NOMO-1 treated with dmso at 0.1 percent for 144 hours (cell line): ENCODE measurements around the gene SENP6.
A peak's percentile ranks its signal among the peaks of the same experiment; 100 is the strongest.
"Not testable (repeated sequence)": the region's sequence is repeated elsewhere in the genome, so short reads cannot be mapped to it uniquely, and the experiment has no call there.

Experiments
- DNase-seq: peaks from one replicate; lab custom pipeline; 2025; ENCODE audit not compliant: unreplicated experiment; lab: John Stamatoyannopoulos, UW

The SENP6 gene

DNA sequence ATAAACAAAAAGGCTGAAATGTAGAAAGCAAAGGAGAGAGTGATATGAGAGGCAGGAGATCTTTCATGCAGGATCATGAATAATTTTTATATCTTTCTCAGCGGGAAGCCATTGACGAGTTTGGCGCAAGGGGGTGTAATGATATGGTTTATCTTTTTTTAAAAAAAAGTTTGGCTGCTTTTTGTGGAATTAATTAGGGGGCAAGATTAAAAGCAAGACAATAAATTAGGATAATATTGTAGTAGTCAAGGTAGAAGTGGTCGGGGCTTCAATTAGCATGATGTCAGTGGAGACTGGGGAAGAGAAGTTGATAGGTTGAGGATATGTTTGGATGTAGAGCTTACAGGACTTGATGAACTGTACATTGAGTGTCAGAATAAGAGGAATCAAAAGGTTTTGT lies 4.0 kb downstream of the SENP6 start:
- no peak for DNase-seq

DNA sequence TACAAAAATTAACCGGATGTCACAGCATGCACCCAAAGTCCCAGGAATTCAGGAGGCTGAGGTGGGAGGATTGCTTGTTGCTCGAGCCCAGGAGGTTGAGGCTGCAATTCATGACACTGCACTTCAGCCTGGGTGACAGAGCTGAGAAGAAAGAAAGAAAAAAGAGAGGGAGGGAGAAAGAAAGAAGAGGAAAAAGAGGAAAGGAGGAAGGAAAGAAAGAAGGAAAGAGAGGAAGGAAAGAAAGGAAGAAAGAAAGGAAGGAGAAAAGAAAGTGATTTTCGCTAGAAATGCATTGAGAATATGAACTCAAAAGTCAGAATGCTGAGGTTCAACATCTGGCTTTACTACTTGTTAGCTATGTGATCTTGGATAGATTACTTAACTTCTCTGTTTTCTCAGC lies 6.6 kb downstream of the SENP6 start:
- no peak for DNase-seq

DNA sequence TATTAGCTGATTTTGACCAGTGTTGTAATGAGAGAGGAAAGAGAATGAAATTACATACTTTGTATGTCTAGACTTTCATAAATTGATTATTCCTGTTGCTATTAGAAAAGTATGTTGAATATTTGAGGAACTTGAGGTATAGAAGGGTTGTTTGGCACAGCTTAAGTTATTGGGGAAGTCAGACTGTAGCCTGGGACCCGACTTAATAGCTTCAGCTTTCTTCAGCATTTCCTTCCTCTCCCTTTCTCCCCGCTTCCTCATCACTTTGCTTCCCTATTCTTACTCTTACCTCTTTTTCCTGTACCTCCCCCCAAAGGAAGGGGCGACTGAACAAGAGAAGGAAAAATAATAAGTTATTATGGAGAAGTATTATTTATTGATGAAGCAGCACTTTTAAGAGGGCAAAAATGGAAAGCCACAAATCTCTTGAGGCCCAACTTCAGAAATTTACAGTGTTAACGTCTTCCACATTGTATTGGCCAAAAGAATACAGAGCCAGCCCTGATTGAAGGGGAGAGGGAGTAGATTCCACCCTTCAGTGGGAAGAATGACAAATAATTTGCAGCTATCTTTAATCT lies 7.4 kb downstream of the SENP6 start:
- DNase-seq = peak; percentile 85

DNA sequence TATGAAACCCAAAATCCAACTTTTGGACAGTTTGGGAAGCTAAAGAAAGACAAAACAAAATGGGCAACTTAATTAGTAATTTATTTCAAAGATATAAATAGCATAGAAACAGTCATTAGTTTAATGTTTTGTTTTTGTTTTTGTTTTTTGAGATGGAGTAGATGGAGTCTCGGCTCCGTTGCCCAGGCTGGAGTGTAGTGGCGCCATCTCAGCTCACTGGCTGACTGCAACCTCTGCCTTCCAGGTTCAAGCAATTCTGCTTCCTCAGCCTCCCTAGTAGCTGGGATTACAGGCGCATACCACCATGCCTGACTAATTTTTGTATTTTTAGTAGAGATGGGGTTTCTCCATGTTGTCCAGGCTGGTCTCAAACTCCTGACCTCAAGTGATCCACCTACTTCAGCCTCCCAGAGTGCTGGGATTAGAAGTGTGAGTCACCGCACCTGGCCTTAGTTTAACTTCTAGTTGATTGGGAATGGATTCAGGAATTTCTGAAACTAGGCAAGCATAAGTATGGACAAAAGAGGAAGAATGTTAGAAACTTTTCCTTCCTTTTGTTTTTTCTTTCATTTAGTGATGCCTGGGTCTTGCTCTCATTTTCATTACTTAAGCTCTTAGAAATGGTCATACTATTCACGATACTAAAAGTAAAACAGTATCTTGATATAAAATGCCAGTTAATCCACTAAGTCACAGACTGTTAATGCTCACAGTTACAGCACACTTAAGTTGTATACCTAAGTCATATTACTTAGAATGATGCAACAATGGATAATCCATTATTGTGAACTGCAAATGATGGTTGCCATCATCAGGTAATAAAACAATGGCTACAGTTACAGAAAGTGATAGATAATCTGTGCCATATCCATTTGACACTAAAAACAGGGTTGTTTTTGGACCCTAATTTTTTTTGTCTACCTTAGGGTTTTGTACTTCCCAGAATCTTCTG lies 8.2 kb downstream of the SENP6 start:
- no peak for DNase-seq

DNA sequence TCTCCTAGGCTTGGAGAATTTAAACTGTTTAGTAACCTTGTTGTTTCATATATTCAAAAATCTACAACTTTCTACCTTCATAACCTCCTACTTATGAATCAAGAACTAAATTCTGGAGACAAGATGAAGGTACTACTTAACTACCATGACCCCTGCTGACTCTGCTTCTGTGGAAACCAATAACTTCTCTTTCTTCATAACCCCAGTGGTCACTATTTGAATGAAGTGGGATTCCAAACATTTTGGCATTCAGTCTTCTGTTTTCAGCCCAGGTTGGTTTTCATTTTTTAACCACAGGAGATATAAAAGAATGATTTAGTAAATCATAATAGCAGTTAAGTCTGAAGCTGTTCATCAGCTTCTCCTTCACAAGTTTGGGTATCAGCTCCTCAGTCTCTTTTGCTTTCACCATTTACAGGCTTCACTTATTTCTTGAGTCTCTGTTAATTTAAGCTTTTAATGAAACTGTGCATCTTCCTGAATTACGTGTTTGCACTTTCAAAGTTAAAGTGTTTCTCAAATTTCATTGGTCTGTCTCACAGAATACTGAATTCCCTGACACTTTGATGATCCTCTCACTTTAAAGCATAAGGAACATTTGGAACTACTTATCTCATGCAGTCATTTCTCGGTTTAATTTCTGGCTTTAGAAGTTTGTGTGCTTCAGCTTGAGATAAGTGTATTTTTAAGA lies 9.5 kb downstream of the SENP6 start:
- no peak for DNase-seq

DNA sequence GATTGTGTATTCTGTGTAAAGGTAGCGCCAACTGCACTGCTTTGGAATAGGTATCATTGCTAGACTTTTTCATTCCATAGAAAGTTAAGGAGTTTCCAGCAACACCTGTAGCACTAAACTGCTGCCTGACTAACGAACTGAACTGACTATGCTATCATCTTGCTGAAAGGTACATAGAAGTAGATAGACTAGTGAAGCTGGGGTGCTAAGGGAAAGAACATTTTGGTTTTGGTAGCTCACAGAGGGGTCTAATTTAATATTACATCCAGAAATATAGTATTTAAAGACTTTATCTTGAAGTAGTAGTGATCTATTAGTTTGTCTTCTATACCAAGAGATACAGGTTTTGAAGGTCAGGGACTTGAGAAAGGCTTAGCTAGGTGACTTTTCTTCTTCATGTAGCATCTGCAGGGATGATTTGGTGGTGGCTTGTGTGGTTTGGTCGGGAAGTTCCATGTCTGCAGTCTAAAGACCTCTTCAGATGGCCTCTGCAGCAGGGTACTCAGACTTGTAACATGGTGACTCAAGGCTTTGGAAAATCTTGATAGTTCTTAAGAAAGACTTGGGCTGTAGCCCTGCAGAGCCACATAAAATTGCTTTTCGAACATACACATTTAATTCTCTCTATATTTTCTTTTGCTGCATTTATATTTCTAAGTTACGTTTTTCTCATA lies 10.2 kb downstream of the SENP6 start:
- no peak for DNase-seq

DNA sequence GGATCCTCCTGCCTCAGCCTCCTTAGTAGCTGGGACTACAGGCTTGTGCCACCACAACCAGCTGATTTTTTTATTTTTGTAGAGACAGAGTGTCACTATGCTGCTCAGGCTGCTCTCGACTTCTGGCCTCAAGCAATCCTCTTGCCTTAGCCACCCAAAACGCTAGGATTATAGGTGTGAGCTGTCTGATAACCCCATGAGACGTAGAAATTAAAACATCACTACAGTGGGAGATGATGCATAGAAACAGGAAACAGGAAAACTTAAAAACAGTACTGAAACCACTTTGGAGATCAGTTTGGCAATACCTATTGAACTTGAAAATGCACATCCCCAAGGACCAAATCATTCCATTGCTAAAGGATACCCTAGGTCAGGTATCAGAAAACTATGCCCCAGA lies 10.8 kb downstream of the SENP6 start:
- no peak for DNase-seq

DNA sequence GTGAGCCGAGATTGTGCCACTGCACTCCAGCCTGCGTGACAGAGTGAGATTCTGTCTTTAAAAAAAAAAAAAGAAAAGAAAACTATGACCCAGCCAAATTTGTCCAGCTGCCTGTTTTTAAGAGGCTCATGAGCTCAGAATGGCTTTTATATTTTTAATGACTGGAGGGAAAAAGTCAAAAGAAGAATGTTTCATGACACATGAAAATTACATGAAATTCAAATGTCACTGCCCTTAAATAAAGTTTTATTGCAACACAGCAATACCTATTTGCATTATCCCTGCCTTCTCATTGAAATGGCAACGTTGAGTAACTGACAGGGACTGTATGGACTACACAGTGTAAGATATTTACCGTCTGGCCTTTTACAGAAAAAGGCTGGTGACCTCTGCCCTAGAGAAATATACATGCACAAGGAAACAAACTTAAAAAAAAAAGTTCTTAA lies 11.4 kb downstream of the SENP6 start:
- no peak for DNase-seq

DNA sequence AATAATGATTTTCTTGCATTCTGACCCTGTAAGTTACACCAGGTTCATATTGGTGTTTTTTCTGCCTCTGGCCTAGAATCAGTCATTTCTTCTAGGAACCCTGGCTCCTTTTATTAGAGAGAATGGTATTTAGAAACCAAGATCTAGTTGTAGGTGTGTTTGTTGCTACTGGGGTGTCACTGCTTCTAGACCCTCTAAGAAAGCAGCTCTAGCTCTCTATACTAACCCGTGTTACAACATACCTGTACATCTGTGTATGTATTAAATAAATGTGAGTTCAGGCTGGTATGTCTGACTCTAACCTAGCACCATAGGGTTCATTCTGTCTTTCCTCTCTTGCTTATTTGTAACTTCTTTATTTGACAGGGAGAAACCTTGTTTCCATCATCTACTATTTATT lies 16.8 kb downstream of the SENP6 start:
- no peak for DNase-seq

DNA sequence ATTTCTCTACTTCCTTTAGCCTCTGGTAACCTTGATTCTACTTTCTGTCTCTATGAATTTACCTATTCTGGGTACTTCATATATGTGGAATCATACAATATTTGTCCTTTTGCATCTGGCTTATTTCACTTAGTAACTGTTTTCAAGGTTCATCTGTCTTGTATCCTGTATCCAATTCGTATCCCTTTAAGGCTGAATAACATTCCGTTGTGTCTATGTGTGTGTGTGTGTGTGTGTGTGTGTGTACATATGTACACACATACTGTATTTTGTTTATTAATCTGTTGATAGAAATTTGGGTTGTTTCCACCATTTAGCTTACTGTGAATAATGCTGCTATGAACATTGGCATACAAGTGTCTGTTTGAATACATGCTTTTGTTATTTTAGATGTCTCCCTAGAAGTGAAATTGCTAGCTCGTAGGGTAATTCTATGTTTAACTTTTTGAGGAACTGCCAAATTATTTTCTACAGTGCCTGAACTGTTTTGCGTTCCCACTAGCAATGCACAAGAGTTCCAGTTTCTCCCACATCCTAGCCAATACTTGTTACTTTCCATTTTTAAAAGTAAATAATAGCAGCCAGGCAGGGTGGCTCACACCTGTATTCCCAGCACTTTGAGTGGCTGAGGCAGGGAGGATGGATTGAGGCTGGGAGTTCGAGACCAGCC lies 17.7 kb downstream of the SENP6 start:
- DNase-seq = no peak

DNA sequence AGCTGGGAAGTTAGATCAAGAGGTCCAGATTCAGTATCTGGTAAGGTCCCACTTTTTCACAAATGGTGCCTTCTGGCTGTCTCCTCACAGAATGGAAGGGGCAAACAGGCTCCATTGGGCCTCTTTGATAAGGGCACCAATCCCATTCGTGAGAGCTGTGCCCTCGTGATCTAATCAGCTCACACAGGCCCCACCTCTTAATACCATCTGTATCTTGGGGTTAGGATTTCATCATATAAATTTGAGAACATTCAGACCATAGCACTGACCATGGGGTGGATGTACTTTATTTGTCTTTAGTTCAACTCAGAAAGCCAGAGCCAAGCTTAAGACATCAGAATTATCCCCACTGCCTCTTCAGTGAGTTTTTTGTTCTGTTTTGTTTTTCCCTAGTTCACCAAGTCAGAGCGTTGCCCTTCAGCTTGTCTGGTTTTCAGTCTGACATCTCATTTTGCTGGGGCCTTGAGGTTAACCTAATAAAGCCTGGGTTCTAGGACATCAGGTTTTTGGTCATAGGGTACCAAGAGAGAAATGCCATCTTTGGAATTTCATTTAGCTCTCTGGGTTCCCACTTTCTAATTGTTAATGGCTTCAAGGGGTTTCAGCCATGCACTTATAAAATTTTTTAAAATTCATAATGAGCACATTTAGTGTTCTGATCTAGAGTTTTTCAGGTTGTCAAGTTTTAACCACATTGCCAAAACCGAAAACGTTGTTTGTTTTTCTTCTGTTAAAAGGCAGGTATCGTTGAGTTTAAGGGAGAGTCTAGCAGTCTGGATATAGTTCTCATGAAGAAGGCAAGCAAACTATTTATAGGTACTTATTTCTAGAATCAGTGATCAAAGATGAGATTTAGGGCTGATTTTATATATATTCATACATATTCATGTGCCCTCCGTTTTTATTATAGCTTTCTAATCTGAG lies 19.0 kb downstream of the SENP6 start:
- DNase-seq = peak; percentile 62

DNA sequence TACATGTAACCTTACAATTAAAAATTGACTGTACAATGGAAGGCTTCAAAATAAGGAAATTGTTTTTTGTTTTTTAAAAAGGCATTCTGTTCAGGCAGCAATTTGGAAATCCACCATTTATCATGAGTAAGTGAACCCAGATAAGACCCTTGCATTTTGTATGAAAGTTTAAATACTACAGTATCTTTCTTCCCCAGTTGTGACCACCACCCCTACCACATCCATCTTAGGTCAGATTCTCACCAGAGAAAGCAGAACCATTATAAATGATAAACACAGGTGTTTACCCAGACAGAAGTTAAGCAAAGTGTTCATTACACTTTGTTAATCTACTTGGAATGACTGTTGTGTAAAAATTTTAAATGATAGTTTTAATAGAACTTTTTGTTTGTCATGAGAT lies 20.2 kb downstream of the SENP6 start:
- DNase-seq = no peak

DNA sequence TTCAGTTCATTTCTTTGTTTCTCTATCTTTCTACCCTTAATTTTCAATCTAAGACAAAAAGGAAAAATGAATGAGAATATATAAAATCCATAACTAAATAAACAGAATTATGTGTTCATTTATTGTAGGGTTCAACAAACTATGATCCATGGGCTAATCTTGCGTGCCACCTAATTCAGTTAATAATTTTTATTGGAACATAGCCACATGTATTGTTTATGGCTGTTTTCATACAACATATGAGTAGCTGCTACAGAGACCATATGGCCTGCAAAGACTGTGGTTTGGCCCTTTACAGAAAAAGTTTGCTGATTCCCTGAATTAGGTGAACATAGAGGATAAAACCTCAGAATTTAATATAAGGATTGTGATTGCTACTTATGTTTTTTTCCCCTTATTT lies 21.8 kb downstream of the SENP6 start:
- no peak for DNase-seq

DNA sequence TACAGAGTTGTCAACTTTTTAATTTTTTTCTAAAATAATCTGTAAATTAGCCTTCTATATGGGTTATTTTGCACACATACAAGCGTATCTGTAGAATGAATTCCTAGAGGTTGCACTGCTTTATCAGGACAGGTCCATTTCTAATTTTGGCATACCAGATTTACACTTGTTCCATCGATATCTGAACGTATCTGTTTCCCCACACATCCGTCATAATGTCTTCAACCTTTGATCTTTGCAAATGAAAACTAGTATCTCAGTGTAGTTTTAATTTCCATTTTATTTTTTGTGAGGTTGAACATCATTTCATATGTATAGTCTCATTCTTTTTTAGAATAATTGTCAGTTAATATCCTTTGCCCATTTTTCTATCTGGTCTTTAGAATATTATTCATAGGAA lies 22.7 kb downstream of the SENP6 start:
- no peak for DNase-seq

DNA sequence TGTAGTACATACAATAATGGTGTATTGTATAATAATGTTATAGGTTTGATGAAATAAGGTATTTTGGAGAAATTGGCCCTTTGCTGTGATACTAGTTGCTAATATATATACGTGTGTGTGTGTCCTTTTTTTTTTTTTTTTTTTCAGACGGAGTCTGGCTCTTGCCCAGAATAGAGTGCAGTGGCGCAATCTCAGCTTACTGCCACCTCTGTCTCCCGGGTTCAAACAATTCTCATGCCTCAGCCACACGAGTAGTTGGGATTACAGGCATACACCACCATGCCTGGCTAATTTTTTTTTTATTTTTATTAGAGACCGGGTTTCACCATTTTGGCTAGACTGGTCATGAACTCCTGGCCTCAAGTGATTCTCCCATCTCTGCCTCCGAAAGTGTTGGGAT lies 23.3 kb downstream of the SENP6 start:
- DNase-seq = peak; percentile 36

DNA sequence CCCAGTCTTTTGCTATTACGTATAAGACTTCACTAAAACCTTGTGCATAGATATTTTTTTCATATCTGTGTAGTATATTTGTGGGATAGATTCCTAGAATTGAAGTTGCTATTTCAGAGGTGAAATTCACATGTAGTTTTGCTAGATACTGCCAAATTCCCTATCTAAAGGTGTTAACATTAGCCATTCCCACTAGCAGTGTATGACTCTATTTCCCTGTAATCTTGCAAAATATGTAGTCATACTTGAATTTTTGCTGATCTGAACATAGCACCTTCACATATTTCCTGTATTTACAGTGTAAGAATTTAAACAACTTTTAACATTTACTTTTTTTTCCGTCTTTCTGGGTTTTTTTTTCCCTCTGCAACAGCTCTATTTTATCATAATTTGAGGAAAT lies 24.9 kb downstream of the SENP6 start:
- no peak for DNase-seq

DNA sequence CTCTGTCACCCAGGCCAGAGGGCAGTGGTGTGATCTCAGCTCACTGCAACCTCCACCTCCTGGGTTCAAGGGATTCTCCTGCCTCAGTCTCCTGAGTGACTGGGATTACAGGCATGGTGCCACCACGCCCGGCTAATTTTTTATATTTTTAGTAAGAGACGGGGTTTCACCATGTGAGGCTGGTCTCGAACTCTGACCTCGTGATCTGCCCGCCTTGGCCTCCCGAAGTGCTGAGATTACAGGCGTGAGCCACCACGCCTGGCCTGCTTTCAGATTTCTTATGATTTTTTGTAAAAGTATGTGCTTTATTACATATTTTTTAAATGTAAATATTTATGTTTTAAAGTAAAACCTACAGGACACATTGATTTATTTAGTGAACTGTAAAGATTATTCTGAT lies 26.0 kb downstream of the SENP6 start:
- not testable (repeated sequence) for DNase-seq

DNA sequence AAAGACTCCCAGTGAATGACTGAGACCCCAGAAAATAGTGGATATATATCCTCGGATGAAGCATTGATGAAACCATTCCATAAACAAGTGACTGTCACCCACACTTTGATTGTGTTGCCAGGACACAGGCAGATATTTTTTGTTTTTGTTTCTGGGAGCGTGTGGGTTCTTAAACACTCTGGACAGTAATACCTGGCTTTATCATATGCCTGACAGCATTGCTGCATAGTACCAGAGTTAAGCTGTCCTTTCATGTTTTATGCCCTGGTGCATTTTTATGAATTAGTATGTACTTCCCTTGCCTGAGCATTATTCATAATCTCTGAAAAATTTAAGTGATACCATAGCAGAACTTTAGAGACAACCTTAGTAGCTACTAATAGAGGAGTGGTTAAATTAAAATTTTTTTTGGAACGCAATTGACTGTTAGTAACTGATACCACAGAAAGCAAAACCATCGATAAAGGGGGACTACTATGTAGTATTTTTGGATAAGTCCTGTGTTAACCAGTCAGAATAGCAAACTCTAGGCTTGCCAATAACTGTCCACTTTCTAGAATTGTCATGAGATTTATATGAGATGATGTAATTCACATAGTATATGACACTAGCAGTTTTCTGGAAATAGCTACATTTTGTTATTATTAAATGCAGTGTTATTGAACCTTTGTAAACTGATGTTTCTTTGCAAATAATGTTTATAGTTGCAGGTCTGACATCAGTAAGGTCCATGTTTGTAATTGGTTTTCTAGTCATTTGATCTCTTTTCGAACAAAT lies 30.4 kb downstream of the SENP6 start:
- no peak for DNase-seq

DNA sequence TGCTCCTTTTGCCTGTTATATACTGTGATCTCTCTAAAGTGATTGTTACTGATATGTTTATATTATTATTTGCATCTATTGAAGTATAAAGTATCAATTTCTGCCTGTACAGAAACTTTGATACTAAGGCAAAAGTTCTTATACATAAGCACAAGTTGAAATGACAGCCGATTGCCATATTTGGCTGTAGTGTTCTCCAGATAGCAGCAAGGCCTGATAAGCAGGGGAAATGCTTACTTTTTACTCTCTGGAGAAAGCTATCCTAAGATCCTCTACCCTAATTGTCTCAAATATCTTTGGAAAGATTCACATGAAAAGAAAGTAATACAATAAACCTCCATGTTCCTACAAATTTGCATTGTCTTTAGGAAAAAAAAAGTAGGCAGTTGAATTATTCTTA lies 31.4 kb downstream of the SENP6 start:
- DNase-seq = no peak
